Mucosa of stomach (tissue), 1 donor: ENCODE data around the gene FOXRED1.
"Not testable (repeated sequence)": the region's sequence is repeated elsewhere in the genome, so short reads cannot be mapped to it uniquely, and the experiment has no call there.

ENCODE experiments used
- H3K27me3 ChIP-seq: one replicate; pipeline ENCODE4 v1.7.0; 2013; ENCODE audit warnings: mild to moderate bottlenecking, low read length; ENCODE audit not compliant: control insufficient read depth, insufficient read depth
- H3K36me3 ChIP-seq: one replicate; pipeline ENCODE4 v1.7.0; 2013; ENCODE audit warnings: low read length; ENCODE audit not compliant: control insufficient read depth, insufficient read depth
- H3K4me1 ChIP-seq: one replicate; pipeline ENCODE4 v1.7.0; 2013; ENCODE audit warnings: mild to moderate bottlenecking, low read length; ENCODE audit not compliant: control insufficient read depth, insufficient read depth
- H3K4me3 ChIP-seq: one replicate; pipeline ENCODE4 v1.7.0; 2013; ENCODE audit warnings: low read length
- H3K9ac ChIP-seq: one replicate; pipeline ENCODE4 v1.7.0; 2013; ENCODE audit warnings: mild to moderate bottlenecking, low read length, moderate library complexity
- H3K9me3 ChIP-seq: one replicate; pipeline ENCODE4 v1.7.0; 2013; ENCODE audit warnings: mild to moderate bottlenecking, low read length, moderate library complexity; ENCODE audit not compliant: control insufficient read depth
- donor health status: Pancreatic carcinoma.

The FOXRED1 gene

DNA sequence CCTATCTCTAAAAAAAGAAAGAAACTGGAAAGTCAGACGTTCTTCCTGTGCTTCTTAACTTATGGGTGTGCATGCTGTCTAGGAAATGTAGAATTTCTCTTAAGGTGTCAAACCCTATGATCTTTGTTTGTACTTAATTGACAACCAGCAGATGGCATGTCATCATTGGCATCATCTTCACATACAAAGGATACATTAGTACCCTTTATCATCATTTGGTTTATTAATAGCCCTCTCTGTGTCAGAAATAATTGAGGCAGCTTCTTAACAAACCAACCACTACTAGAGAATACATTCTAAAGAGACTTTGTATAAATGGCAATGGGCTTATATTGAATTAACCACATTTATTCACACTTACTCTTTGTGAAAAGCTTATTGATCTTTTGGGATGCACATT lies 14.1 kb upstream of the FOXRED1 start:
- Histone ChIP-seq H3K9me3 (no peaks in the 10 kb centered on the region), H3K36me3 (no peaks in the 10 kb centered on the region), H3K27me3 (no peaks in the 10 kb centered on the region), H3K4me1 (peaks cover 13% of the 10 kb centered on the region), H3K9ac (no peak overlapping the region), H3K4me3 (no peak overlapping the region)

- not testable (repeated sequence) for H3K9ac ChIP-seq, H3K4me3 ChIP-seq, H3K36me3 ChIP-seq, H3K9me3 ChIP-seq, H3K27me3 ChIP-seq
- H3K4me1 ChIP-seq, result peaks cover 13% of the 10 kb centered on the region
These were observed 13.4 kb upstream of the FOXRED1 start for GRCh38 chr11:126255507-126255906.

- Histone ChIP-seq H3K4me3 (no peak overlapping the region), H3K4me1 (peaks cover 13% of the 10 kb centered on the region), H3K27me3 (no peaks in the 10 kb centered on the region), H3K36me3 (no peaks in the 10 kb centered on the region), H3K9ac (no peak overlapping the region), H3K9me3 (no peaks in the 10 kb centered on the region)
These were observed 12.7 kb upstream of the FOXRED1 start for GRCh38 chr11:126256216-126256615.

- Histone ChIP-seq H3K36me3 (peaks cover 2% of the 10 kb centered on the region), H3K27me3 (no peaks in the 10 kb centered on the region), H3K4me3 (no peak overlapping the region), H3K9me3 (no peaks in the 10 kb centered on the region), H3K9ac (no peak overlapping the region), H3K4me1 (peaks cover 13% of the 10 kb centered on the region)
These were observed 11.8 kb upstream of the FOXRED1 start for GRCh38 chr11:126257144-126257543.

DNA sequence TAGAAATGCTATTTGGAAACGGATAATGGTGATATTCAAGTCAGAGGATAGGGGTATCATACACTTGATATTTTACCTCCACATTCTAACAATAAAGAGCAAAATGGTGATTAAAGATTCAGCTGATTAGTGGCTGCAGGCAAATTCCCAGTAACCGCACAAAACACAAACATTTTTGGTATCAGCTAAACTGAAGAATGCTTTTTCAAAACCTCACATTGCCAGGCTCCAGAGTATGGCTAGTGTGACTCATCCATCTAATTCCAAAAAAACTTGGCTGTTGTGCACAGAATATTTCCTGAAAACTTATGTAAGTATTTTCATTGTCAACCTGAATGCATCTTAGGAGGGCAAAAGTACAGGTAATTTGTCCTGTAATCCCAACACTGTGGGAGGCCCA lies 11.2 kb upstream of the FOXRED1 start:
- Histone ChIP-seq H3K4me3 (no peak overlapping the region), H3K9me3 (no peaks in the 10 kb centered on the region), H3K27me3 (no peaks in the 10 kb centered on the region), H3K9ac (no peak overlapping the region), H3K4me1 (peaks cover 8% of the 10 kb centered on the region), H3K36me3 (peaks cover 4% of the 10 kb centered on the region)

- peaks cover 28% of the 10 kb centered on the region for H3K36me3 ChIP-seq
These were observed 6.7 kb upstream of the FOXRED1 start for GRCh38 chr11:126262216-126262615.

DNA sequence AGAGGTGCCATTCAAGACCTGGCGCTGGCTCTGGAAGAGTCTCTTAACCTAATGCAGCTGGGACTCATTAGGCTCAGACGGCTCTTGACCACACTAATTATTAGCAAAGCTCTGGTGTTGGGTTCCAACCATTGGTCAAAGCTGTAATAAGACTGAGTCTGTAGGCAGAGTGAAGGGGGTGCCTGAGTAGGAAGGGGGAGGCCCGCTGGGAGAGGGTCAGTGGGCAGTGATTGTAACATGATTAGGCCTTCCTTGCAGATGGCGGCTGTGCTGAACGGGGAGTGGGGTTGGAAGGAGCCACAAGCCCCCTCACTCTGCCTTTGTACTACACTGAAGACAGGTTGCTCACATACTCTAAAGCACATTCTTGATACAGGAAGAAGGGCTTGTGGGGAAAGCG lies 5.5 kb upstream of the FOXRED1 start:
- Histone ChIP-seq H3K9me3 (no peaks in the 10 kb centered on the region), H3K9ac (no peak overlapping the region), H3K27me3 (no peaks in the 10 kb centered on the region), H3K4me3 (no peak overlapping the region), H3K36me3 (peaks cover 28% of the 10 kb centered on the region), H3K4me1 (peaks cover 9% of the 10 kb centered on the region)

More at GRCh38 chr11:126262216-126262615, 6.7 kb upstream of the FOXRED1 start:
- Histone ChIP-seq H3K4me1 (peaks cover under 1% of the 10 kb centered on the region), H3K27me3 (no peaks in the 10 kb centered on the region), H3K9me3 (no peaks in the 10 kb centered on the region), H3K9ac (no peak overlapping the region), H3K4me3 (no peak overlapping the region)

DNA sequence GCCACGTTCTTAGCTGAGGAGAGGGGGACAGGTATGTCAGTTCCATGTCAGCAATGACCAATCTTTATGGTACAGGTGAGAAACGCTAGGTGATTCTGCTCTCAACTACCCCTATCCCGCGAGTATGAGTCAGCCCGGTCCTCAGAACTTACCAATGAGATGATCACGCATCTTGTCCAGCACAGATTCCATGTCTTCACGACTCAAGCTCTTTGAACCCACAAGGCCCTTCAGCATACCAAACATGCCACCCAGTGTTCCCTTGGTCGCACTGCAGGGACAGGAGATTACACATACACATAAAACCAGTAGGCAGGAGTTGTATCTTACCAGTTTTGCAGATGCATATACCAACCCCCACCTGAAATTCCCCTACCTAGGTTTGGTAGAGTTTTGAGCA lies 3.1 kb upstream of the FOXRED1 start:
- H3K9ac ChIP-seq, result no peak overlapping the region
- H3K4me1 ChIP-seq, result peaks cover 9% of the 10 kb centered on the region
- H3K4me3 ChIP-seq, result no peak overlapping the region
- H3K36me3 ChIP-seq, result peaks cover 28% of the 10 kb centered on the region
- H3K27me3 ChIP-seq, result no peaks in the 10 kb centered on the region
- H3K9me3 ChIP-seq, result no peaks in the 10 kb centered on the region

- Histone ChIP-seq H3K9me3 (no peaks in the 10 kb centered on the region), H3K4me1 (peaks cover 9% of the 10 kb centered on the region), H3K36me3 (peaks cover 23% of the 10 kb centered on the region)
These were observed 1.3 kb upstream of the FOXRED1 start for GRCh38 chr11:126267650-126268049.

GRCh38 chr11:126268361-126268707 lies 620 bp upstream of the FOXRED1 start:
- H3K27me3 ChIP-seq, result no peaks in the 10 kb centered on the region
- no peaks in the 10 kb centered on the region for H3K9me3 ChIP-seq
- H3K4me3 ChIP-seq, result peak overlapping the region; percentile 34
- H3K36me3 ChIP-seq, result peaks cover 20% of the 10 kb centered on the region
- peak overlapping the region; percentile 94 for H3K9ac ChIP-seq
- H3K4me1 ChIP-seq, result peaks cover 9% of the 10 kb centered on the region

More at GRCh38 chr11:126267650-126268049, 1.3 kb upstream of the FOXRED1 start:
- H3K27me3 ChIP-seq, result no peaks in the 10 kb centered on the region
- peak overlapping the region; percentile 34 for H3K4me3 ChIP-seq
- H3K9ac ChIP-seq, result peak overlapping the region; percentile 94

- no peaks in the 10 kb centered on the region for H3K27me3 ChIP-seq
- no peak overlapping the region for H3K9ac ChIP-seq
- peaks cover 4% of the 10 kb centered on the region for H3K36me3 ChIP-seq
- H3K4me3 ChIP-seq, result no peak overlapping the region
- H3K9me3 ChIP-seq, result no peaks in the 10 kb centered on the region
- H3K4me1 ChIP-seq, result peaks cover 6% of the 10 kb centered on the region
These were observed 8.4 kb downstream of the FOXRED1 start for GRCh38 chr11:126277322-126277721.

GRCh38 chr11:126277780-126278179 lies 8.8 kb downstream of the FOXRED1 start:
- Histone ChIP-seq H3K9me3 (no peaks in the 10 kb centered on the region), H3K36me3 (peaks cover 4% of the 10 kb centered on the region), H3K4me1 (peaks cover 6% of the 10 kb centered on the region)

GRCh38 chr11:126279191-126279590 lies 10.2 kb downstream of the FOXRED1 start:
- Histone ChIP-seq H3K9ac (no peak overlapping the region), H3K36me3 (no peaks in the 10 kb centered on the region), H3K4me3 (no peak overlapping the region), H3K9me3 (no peaks in the 10 kb centered on the region), H3K4me1 (peaks cover 6% of the 10 kb centered on the region), H3K27me3 (no peaks in the 10 kb centered on the region)

More at GRCh38 chr11:126277780-126278179, 8.8 kb downstream of the FOXRED1 start:
- H3K9ac ChIP-seq, result no peak overlapping the region
- H3K4me3 ChIP-seq, result no peak overlapping the region
- H3K27me3 ChIP-seq, result no peaks in the 10 kb centered on the region
